ENCODE measurements around the gene KLHL7.
"Not testable (repeated sequence)": the region's sequence is repeated elsewhere in the genome, so short reads cannot be mapped to it uniquely, and the experiment has no call there.

KLHL7 gene

GRCh38 chr7:23184291-23184690 is 78.7 kb downstream of the KLHL7 start:
- no peak for DNase-seq

- DNase-seq = no peak
These were observed 79.2 kb downstream of the KLHL7 start for GRCh38 chr7:23184709-23185359.

GRCh38 chr7:23185980-23186379 is 80.4 kb downstream of the KLHL7 start:
- no peak for DNase-seq

- no peak for DNase-seq
These were observed 85.4 kb downstream of the KLHL7 start for GRCh38 chr7:23191022-23191421.

GRCh38 chr7:23193650-23194227 is 88.2 kb downstream of the KLHL7 start:
- DNase-seq = not testable (repeated sequence)

GRCh38 chr7:23196306-23196705 is 90.7 kb downstream of the KLHL7 start:
- DNase-seq = no peak

- not testable (repeated sequence) for DNase-seq
These were observed 92.2 kb downstream of the KLHL7 start for GRCh38 chr7:23197745-23198144.

- no peak for DNase-seq
These were observed 94.7 kb downstream of the KLHL7 start for GRCh38 chr7:23200331-23200730.

- DNase-seq = no peak
These were observed 98.7 kb downstream of the KLHL7 start for GRCh38 chr7:23204241-23204640.

GRCh38 chr7:23205577-23205908 is 100.0 kb downstream of the KLHL7 start:
- no peak for DNase-seq

- DNase-seq = peak; percentile 26 to 34
These were observed 100.6 kb downstream of the KLHL7 start for GRCh38 chr7:23205909-23206767.

- DNase-seq = no peak
These were observed 101.4 kb downstream of the KLHL7 start for GRCh38 chr7:23207021-23207420.

GRCh38 chr7:23207884-23208283 is 102.3 kb downstream of the KLHL7 start:
- no peak for DNase-seq

- no peak for DNase-seq
These were observed 102.7 kb downstream of the KLHL7 start for GRCh38 chr7:23208316-23208715.

- DNase-seq = no peak
These were observed 104.9 kb downstream of the KLHL7 start for GRCh38 chr7:23210506-23210905.

- no peak for DNase-seq
These were observed 106.0 kb downstream of the KLHL7 start for GRCh38 chr7:23211589-23211988.

GRCh38 chr7:23212395-23212794 is 106.8 kb downstream of the KLHL7 start:
- DNase-seq = no peak

GRCh38 chr7:23212841-23213240 is 107.3 kb downstream of the KLHL7 start:
- no peak for DNase-seq

- DNase-seq = no peak
These were observed 108.2 kb downstream of the KLHL7 start for GRCh38 chr7:23213755-23214154.

GRCh38 chr7:23214423-23214822 is 108.8 kb downstream of the KLHL7 start:
- no peak for DNase-seq

GRCh38 chr7:23214938-23215337 is 109.4 kb downstream of the KLHL7 start:
- no peak for DNase-seq

GRCh38 chr7:23216021-23216420 is 110.4 kb downstream of the KLHL7 start:
- no peak for DNase-seq

GRCh38 chr7:23218196-23218595 is 112.6 kb downstream of the KLHL7 start:
- no peak for DNase-seq

GRCh38 chr7:23220690-23221305 is 115.2 kb downstream of the KLHL7 start:
- no peak for DNase-seq

Measured in activated T-cell treated with anti-CD3 and anti-CD28 coated beads, Interleukin-2, amount 50 U/mL, for 48 hours (primary cell).